ENCODE measurements around the gene UQCRQ.

DNA sequence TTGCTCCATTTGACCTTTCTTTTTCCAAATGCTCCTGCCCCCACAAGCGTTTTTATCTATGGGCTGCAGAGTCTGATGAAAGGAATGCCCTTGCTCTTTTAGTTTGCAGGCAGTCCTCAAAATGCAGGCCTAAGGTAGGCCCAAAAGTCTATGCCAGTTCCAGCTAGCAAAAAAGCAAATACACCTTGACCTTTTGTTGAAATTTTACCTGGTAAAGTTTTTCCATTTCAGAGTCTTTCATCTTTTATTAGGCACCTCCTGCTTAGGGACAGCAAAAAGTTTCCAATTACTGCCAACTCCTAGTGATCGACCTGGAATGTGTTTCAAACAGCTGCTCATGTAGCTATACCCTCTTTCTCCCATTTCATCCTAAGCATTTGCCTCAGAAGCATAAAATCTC is 4.4 kb downstream of the UQCRQ start:
- TF ChIP-seq, protein P1, sequence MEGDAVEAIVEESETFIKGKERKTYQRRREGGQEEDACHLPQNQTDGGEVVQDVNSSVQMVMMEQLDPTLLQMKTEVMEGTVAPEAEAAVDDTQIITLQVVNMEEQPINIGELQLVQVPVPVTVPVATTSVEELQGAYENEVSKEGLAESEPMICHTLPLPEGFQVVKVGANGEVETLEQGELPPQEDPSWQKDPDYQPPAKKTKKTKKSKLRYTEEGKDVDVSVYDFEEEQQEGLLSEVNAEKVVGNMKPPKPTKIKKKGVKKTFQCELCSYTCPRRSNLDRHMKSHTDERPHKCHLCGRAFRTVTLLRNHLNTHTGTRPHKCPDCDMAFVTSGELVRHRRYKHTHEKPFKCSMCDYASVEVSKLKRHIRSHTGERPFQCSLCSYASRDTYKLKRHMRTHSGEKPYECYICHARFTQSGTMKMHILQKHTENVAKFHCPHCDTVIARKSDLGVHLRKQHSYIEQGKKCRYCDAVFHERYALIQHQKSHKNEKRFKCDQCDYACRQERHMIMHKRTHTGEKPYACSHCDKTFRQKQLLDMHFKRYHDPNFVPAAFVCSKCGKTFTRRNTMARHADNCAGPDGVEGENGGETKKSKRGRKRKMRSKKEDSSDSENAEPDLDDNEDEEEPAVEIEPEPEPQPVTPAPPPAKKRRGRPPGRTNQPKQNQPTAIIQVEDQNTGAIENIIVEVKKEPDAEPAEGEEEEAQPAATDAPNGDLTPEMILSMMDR (IDR thresholded peaks at IDR 0.05; ENCODE audit: low read length): no peak
- no peak for TF ChIP-seq EZH2 (IDR thresholded peaks at IDR 0.05; ENCODE audit: borderline replicate concordance, low read length)

All from OCI-LY1 (cell line).